GM12892 (cell line): Measurements from ENCODE around the gene GPR18. TPM values are rescaled to one million over a fixed set of nuclear protein-coding genes. Genes with fewer than 3 reads are reported as not detected.

Source experiments
- DNase-seq: peaks from one replicate; pipeline ENCODE4 v3.0.0; 2011; ENCODE audit not compliant: insufficient read length
- FAIRE-seq: peaks from 2 replicates; lab custom pipeline; 2011; peaks lifted over from hg19 to GRCh38; lab: Jason Lieb, UNC
- POLR2A ChIP-seq: IDR thresholded peaks from 2 replicates; pipeline ENCODE4 v1.6.1; 2011; ENCODE audit warnings: low read depth, low read length, control low read depth
- POLR2AphosphoS5 ChIP-seq: IDR thresholded peaks from 2 replicates; pipeline ENCODE4 v1.6.1; 2011; ENCODE audit warnings: low read depth, low read length, control low read depth
- TAF1 ChIP-seq: IDR thresholded peaks from 2 replicates; pipeline ENCODE4 v1.6.1; 2011; ENCODE audit warnings: low read depth, mild to moderate bottlenecking, control low read depth, low read length, borderline replicate concordance
- polyA plus RNA-seq: library from polyadenylated mRNA; unstranded; fragments of >200 nt; gene quantifications from one replicate; pipeline ENCODE4 v1.2.1, GENCODE V29; 2012; ENCODE audit warnings: missing spikeins, inconsistent platforms; ENCODE audit not compliant: missing spikeins

The GPR18 gene
- 0.76 TPM for polyA plus RNA-seq

DNA sequence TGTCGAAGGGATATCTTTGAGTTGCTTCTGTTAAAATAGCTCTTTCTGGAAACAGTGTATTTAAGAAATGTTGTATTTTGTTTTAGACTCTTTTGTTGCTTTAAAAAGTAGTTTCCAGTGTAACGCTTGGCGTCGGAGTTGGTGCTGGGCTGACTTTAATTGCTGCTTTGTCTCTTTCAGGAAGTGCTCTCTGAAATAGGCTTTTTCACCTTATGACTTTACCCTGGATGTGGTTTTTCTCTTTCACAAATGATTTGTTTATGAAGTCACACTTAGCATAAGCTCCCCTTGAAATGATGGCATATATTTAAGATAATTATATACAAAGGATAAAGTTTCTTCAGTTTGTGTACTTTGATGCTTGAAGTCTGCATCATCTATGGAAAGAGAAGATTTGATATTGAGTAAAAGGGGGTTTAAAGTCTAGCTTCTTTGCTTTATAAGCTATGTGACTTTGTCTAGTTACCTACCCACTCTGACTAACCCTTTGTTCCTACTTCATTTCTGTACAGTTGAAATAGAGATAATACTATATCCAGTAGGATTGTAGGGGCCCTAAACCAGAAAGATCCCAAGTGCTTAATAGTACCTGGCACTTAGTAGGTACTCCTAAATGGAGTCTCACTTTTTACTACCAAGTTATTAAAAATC lies at the start of gene GPR18:
Gene GPR18 (minus strand): TSS at position 170 of the 651 bp plus-strand sequence. CDS start 2,507 bp downstream, outside the sequence.
- TF ChIP-seq POLR2AphosphoS5 (no peak), POLR2A (no peak), TAF1 (no peak)
- DNase-seq (no peak), FAIRE-seq (peak; percentile 57)

- TF ChIP-seq POLR2AphosphoS5: no peak
- DNase-seq (no peak), FAIRE-seq (peak; percentile 83)
Observed at GRCh38 chr13:99307648-99308339, 49.6 kb upstream of the GPR18 start.

DNA sequence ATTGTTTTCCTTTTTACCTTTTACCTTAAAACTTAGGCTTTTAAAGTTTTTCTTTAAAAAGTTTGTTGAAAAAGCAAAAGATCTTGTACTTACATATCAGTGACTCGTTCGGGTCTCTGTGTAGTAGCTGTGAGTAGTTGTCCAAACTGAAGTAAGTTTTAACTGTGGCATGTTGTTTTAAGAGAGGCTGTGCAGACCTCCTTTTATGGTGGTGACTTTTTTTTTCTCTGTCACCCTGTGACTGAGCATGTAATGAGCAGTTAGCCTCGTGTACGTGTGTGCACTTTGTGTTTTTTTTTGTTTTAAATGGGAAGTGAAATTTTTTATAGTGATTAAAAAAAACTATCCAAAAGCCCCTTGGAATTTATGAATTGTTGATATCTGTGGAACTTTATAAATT lies 49.1 kb upstream of the GPR18 start, which contains the start of gene GPR183:
Gene GPR183 (minus strand): TSS at position 153 of the 400 bp plus-strand sequence. CDS start 11,254 bp downstream, outside the sequence.
- DNase-seq (no peak), FAIRE-seq (peak; percentile 84)
- TF ChIP-seq POLR2A: peak; percentile 92
- peak; percentile 89 for TF ChIP-seq POLR2AphosphoS5
- TF ChIP-seq TAF1: no peak

- FAIRE-seq: no peak
- no peak for TF ChIP-seq TAF1
- TF ChIP-seq POLR2A: no peak
- TF ChIP-seq POLR2AphosphoS5: no peak
- DNase-seq: no peak
Observed at GRCh38 chr13:99305566-99305965, 47.4 kb upstream of the GPR18 start.

- DNase-seq (no peak), FAIRE-seq (no peak)
- TF ChIP-seq TAF1 (no peak), POLR2AphosphoS5 (no peak), POLR2A (no peak)
Observed at GRCh38 chr13:99305158-99305557, 47.0 kb upstream of the GPR18 start.

DNA sequence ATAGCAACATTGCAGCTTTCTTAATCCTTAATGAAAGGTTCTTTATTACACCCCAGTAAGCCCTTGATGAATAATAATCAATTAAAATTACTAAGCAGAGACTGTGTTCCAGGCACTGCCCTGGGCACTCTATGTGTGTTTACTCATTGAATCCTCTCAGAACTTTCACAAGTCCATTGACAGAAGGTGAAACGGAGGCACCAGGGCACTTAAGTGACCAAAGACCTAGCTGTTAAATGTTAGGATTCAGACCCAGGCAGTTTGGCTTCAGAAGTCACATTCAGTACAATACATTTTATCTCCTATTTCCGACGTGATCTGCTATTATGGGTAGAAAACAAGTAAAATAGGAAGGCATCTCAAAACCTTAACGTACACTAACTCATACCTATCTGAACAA lies 46.4 kb upstream of the GPR18 start:
- TF ChIP-seq POLR2A (no peak), POLR2AphosphoS5 (no peak), TAF1 (no peak)
- no peak for DNase-seq
- no peak for FAIRE-seq

GRCh38 chr13:99303863-99304521 lies 45.8 kb upstream of the GPR18 start:
- peak; percentile 72 for TF ChIP-seq POLR2AphosphoS5
- TF ChIP-seq TAF1: no peak
- peak; percentile 53; the same call in 1 of the 2 replicates for TF ChIP-seq POLR2A
- DNase-seq: no peak
- peak; percentile 84 for FAIRE-seq

- DNase-seq: no peak
- TF ChIP-seq POLR2AphosphoS5 (peak; percentile 55), POLR2A (peak; percentile 35; the same call in 1 of the 2 replicates), TAF1 (no peak)
- peak; percentile 84 for FAIRE-seq
Observed at GRCh38 chr13:99302637-99303505, 44.7 kb upstream of the GPR18 start.

GRCh38 chr13:99301913-99302636 lies 43.9 kb upstream of the GPR18 start:
- DNase-seq (no peak), FAIRE-seq (peak; percentile 40)
- no peak for TF ChIP-seq POLR2AphosphoS5
- no peak for TF ChIP-seq POLR2A
- no peak for TF ChIP-seq TAF1
